NCI-H1417 (cell line): ENCODE results near the gene TMEM151A.

Source experiments
- DNase-seq, 3 experiments: peaks; one replicate each; lab custom pipeline; 2025; lab: John Stamatoyannopoulos, UW

The TMEM151A gene

GRCh38 chr11:66322732-66323427 lies 31.2 kb downstream of the TMEM151A start:
- no peak for DNase-seq

- no peak for DNase-seq
These were observed 32.0 kb downstream of the TMEM151A start for GRCh38 chr11:66323684-66324083.

GRCh38 chr11:66324664-66325063 lies 33.0 kb downstream of the TMEM151A start:
- no peak for DNase-seq

GRCh38 chr11:66325263-66325671 lies 33.6 kb downstream of the TMEM151A start:
- DNase-seq = no peak

- DNase-seq = no peak
These were observed 34.8 kb downstream of the TMEM151A start for GRCh38 chr11:66326261-66327111.

- no peak for DNase-seq
These were observed 35.7 kb downstream of the TMEM151A start for GRCh38 chr11:66327171-66328030.

- no peak for DNase-seq
These were observed 36.3 kb downstream of the TMEM151A start for GRCh38 chr11:66328031-66328301.

- peak; percentile 68 to 81 (median 69) for DNase-seq
These were observed 36.8 kb downstream of the TMEM151A start for GRCh38 chr11:66328302-66329144.

- no peak for DNase-seq
These were observed 37.5 kb downstream of the TMEM151A start for GRCh38 chr11:66329165-66329673.

- DNase-seq = no peak
These were observed 39.2 kb downstream of the TMEM151A start for GRCh38 chr11:66330931-66331330.

GRCh38 chr11:66331542-66332370 lies 40.1 kb downstream of the TMEM151A start:
- DNase-seq = no peak

- DNase-seq = no peak
These were observed 40.9 kb downstream of the TMEM151A start for GRCh38 chr11:66332371-66333219.

GRCh38 chr11:66333220-66333877 lies 41.7 kb downstream of the TMEM151A start:
- no peak for DNase-seq

- no peak for DNase-seq
These were observed 42.4 kb downstream of the TMEM151A start for GRCh38 chr11:66333896-66334604.

- DNase-seq = no peak
These were observed 43.1 kb downstream of the TMEM151A start for GRCh38 chr11:66334605-66335442.

- peak in 1 of 3 experiments; percentile 17 for DNase-seq
These were observed 44.0 kb downstream of the TMEM151A start for GRCh38 chr11:66335531-66336233.
